Peyer's patch (tissue), 4 donors: ENCODE results near the gene KIFAP3.

Source experiments
- CTCF ChIP-seq, 6 experiments: fragments of 450-650 bp in 4 of 6; fragments of 200-600 bp in 2 of 6; sonication (generic) in 1 of 6; IDR thresholded peaks; one replicate each; pipeline ENCODE4 v1.5.1; 2017 to 2019; ENCODE audit warnings: antibody characterized with exemption in 6 of 6, mild to moderate bottlenecking in 3 of 6, moderate library complexity in 1 of 6
- POLR2A ChIP-seq, 2 donors: fragments of 450-650 bp; IDR thresholded peaks; one replicate each; pipeline ENCODE4 v1.5.1; 2017; ENCODE audit warnings: antibody characterized with exemption in 2 of 2, mild to moderate bottlenecking in 2 of 2, moderate library complexity in 2 of 2

- TF ChIP-seq CTCF (IDR thresholded peaks at IDR 0.05), result no peak
- no peak for TF ChIP-seq POLR2A (IDR thresholded peaks at IDR 0.05)
These were observed 195.3 kb downstream of the KIFAP3 start for GRCh38 chr1:169879034-169879840.
